OCI-LY7 (cell line): Measurements from ENCODE around the gene NFE2L1.

Experiments
- EZH2phosphoT487 ChIP-seq: fragments of 200-600 bp; sonication (generic); IDR thresholded peaks from 2 replicates; pipeline ENCODE4 v1.6.1; 2018; ENCODE audit warnings: low read depth, borderline replicate concordance, mild to moderate bottlenecking, mixed run types, antibody characterized with exemption, low read length, moderate library complexity, mixed read lengths
- TF ChIP-seq, protein P1 (sequence below): fragments of 200-600 bp; sonication (generic); conservative IDR thresholded peaks from 2 replicates; pipeline ENCODE4 v1.5.1; 2014; ENCODE audit warnings: mild to moderate bottlenecking, antibody characterized with exemption, low read length, moderate library complexity, mixed read lengths

DNA sequence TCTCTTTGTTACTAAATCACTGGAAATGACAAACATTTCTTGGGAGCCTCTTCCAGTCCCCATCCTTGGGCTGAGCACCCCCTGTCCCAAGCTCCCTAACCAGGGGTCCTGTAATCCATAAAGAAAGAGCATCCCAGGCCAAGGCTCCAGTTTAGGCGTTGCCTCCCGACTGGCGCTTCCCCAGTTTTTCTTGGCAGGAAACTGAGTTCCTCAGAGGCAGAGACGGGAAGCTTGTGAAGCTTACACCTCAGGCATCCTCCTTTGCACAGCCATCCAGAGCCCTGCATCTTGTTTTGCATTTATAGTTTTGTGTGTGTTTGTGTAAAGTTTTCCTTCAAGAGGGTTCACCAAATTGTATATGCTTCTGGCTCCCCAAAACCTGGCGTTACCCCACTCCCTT lies 17.6 kb upstream of the NFE2L1 start:
- no peak for TF ChIP-seq EZH2phosphoT487
- TF ChIP-seq, protein P1, sequence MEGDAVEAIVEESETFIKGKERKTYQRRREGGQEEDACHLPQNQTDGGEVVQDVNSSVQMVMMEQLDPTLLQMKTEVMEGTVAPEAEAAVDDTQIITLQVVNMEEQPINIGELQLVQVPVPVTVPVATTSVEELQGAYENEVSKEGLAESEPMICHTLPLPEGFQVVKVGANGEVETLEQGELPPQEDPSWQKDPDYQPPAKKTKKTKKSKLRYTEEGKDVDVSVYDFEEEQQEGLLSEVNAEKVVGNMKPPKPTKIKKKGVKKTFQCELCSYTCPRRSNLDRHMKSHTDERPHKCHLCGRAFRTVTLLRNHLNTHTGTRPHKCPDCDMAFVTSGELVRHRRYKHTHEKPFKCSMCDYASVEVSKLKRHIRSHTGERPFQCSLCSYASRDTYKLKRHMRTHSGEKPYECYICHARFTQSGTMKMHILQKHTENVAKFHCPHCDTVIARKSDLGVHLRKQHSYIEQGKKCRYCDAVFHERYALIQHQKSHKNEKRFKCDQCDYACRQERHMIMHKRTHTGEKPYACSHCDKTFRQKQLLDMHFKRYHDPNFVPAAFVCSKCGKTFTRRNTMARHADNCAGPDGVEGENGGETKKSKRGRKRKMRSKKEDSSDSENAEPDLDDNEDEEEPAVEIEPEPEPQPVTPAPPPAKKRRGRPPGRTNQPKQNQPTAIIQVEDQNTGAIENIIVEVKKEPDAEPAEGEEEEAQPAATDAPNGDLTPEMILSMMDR: no peak
